SH-SY5Y (cell line): ENCODE results near the gene MAP4K2.

ENCODE experiments used
- GATA2 ChIP-seq: IDR thresholded peaks from 2 replicates; pipeline ENCODE4 v1.6.1; 2011; ENCODE audit warnings: mild to moderate bottlenecking, low read depth, low read length
- GATA3 ChIP-seq: IDR thresholded peaks from 2 replicates; pipeline ENCODE4 v1.6.1; 2011; ENCODE audit warnings: low read depth, mild to moderate bottlenecking, low read length, moderate library complexity

GRCh38 chr11:64826578-64827450 is 23.8 kb upstream of the MAP4K2 start:
- TF ChIP-seq GATA3 (no peak), GATA2 (no peak)
